Measurements from ENCODE around the gene CCR9. TPM values are rescaled to one million over a fixed set of nuclear protein-coding genes. Genes with fewer than 3 reads are reported as not detected.
A peak's percentile ranks its signal among the peaks of the same experiment; 100 is the strongest.
"Not testable (repeated sequence)": the region's sequence is repeated elsewhere in the genome, so short reads cannot be mapped to it uniquely, and the experiment has no call there.

Gene CCR9
- not detected in 2 replicates for total RNA-seq (2014; rRNA removed; shearing (Covaris generic))

GRCh38 chr3:45885979-45886705 lies at the start of gene CCR9:
Gene CCR9, plus strand, starts transcription at chr3:45886543. Its CDS starts 8,391 bp downstream, at chr3:45894934.
- no peak for DNase-seq (ENCODE audit: low spot score)

GRCh38 chr3:45838466-45838865 lies 47.9 kb upstream of the CCR9 start:
- DNase-seq (ENCODE audit: low spot score) = no peak

GRCh38 chr3:45841420-45841756 lies 45.0 kb upstream of the CCR9 start:
- no peak for DNase-seq (ENCODE audit: low spot score)

GRCh38 chr3:45841757-45842491 lies 44.4 kb upstream of the CCR9 start, which contains the start of gene LZTFL1:
Gene LZTFL1, minus strand, starts transcription at chr3:45842119. Its CDS starts 128 bp downstream, at chr3:45841991.
- DNase-seq (ENCODE audit: low spot score) = peak; percentile 92

- DNase-seq (ENCODE audit: low spot score) = no peak
Measured at GRCh38 chr3:45842851-45843625, 43.3 kb upstream of the CCR9 start.

- DNase-seq (ENCODE audit: low spot score) = no peak
Measured at GRCh38 chr3:45844616-45845015, 41.7 kb upstream of the CCR9 start.

- DNase-seq (ENCODE audit: low spot score) = no peak
Measured at GRCh38 chr3:45848392-45848791, 38.0 kb upstream of the CCR9 start.

- no peak for DNase-seq (ENCODE audit: low spot score)
Measured at GRCh38 chr3:45852828-45853227, 33.5 kb upstream of the CCR9 start.

- DNase-seq (ENCODE audit: low spot score) = not testable (repeated sequence)
Measured at GRCh38 chr3:45856323-45856722, 30.0 kb upstream of the CCR9 start.

- DNase-seq (ENCODE audit: low spot score) = not testable (repeated sequence)
Measured at GRCh38 chr3:45857024-45857423, 29.3 kb upstream of the CCR9 start.

- no peak for DNase-seq (ENCODE audit: low spot score)
Measured at GRCh38 chr3:45858809-45859543, 27.4 kb upstream of the CCR9 start.

GRCh38 chr3:45860481-45860880 lies 25.9 kb upstream of the CCR9 start:
- no peak for DNase-seq (ENCODE audit: low spot score)

GRCh38 chr3:45861043-45861719 lies 25.2 kb upstream of the CCR9 start:
- no peak for DNase-seq (ENCODE audit: low spot score)

GRCh38 chr3:45864760-45865519 lies 21.4 kb upstream of the CCR9 start:
- DNase-seq (ENCODE audit: low spot score) = no peak

GRCh38 chr3:45865563-45865962 lies 20.8 kb upstream of the CCR9 start:
- no peak for DNase-seq (ENCODE audit: low spot score)

GRCh38 chr3:45868213-45868612 lies 18.1 kb upstream of the CCR9 start:
- DNase-seq (ENCODE audit: low spot score) = no peak

GRCh38 chr3:45868650-45869049 lies 17.7 kb upstream of the CCR9 start:
- no peak for DNase-seq (ENCODE audit: low spot score)

- no peak for DNase-seq (ENCODE audit: low spot score)
Measured at GRCh38 chr3:45869638-45870037, 16.7 kb upstream of the CCR9 start.

- DNase-seq (ENCODE audit: low spot score) = no peak
Measured at GRCh38 chr3:45870099-45870498, 16.2 kb upstream of the CCR9 start.

- no peak for DNase-seq (ENCODE audit: low spot score)
Measured at GRCh38 chr3:45871780-45872179, 14.6 kb upstream of the CCR9 start.

Measured in HT-29 (cell line).